Measurements from ENCODE around the gene YOD1.

GRCh38 chr1:207035877-207036551, 15.0 kb downstream of the YOD1 start:
- TF ChIP-seq CTCF (IDR thresholded peaks at IDR 0.05; ENCODE audit: borderline replicate concordance, extremely low read depth, low read length, poor library complexity, severe bottlenecking) (no peak), EZH2 (IDR thresholded peaks at IDR 0.05; ENCODE audit: borderline replicate concordance, low read depth, low read length, severe bottlenecking) (no peak)
